A673 (cell line): ENCODE data around the gene ST8SIA1. TPM values are rescaled to one million over a fixed set of nuclear protein-coding genes. Genes with fewer than 3 reads are reported as not detected.

Experiments
- BruUV-seq: library from RNA; stranded (reverse); fragments of 400-500 nt; replicated peaks from 2 replicates; lab custom pipeline; 2021; lab: Mats Ljungman, UMichigan
- CTCF ChIA-PET: fragments of 300-600 bp; sonication (Branson Sonifier 250); formaldehyde crosslinking; loops from one replicate; lab custom pipeline; 2022; ENCODE audit warnings: antibody characterized with exemption; lab: Charles Lee
- POLR2A ChIA-PET: fragments of 300-600 bp; sonication (Branson Sonifier 250); formaldehyde crosslinking; loops from one replicate; lab custom pipeline; 2022; ENCODE audit warnings: antibody characterized with exemption; ENCODE audit not compliant: low non-redundant PET; lab: Charles Lee
- DNase-seq: peaks from one replicate; pipeline ENCODE4 v3.0.0-alpha.2; 2015; ENCODE audit warnings: low spot score
- H3K27ac ChIP-seq: fragments of 200-600 bp; sonication (generic); 2 replicates; pipeline ENCODE4 v1.5.1; 2016; ENCODE audit warnings: mixed run types, low read depth, mild to moderate bottlenecking, mixed read lengths, antibody characterized with exemption, low read length; ENCODE audit not compliant: poor library complexity, severe bottlenecking
- H3K27me3 ChIP-seq: fragments of 200-600 bp; sonication (generic); replicated peaks from 2 replicates; pipeline ENCODE4 v1.6.1; 2017; ENCODE audit warnings: mixed run types, low read depth, mild to moderate bottlenecking, mixed read lengths, antibody characterized with exemption, low read length; ENCODE audit not compliant: insufficient read depth, poor library complexity
- H3K36me3 ChIP-seq: fragments of 200-600 bp; sonication (generic); 2 replicates; pipeline ENCODE4 v1.6.1; 2016; ENCODE audit warnings: mixed run types, mild to moderate bottlenecking, mixed read lengths, antibody characterized with exemption, low read length; ENCODE audit not compliant: insufficient read depth, poor library complexity, severe bottlenecking
- H3K4me1 ChIP-seq: fragments of 200-600 bp; sonication (generic); 2 replicates; pipeline ENCODE4 v1.6.1; 2017; ENCODE audit warnings: mixed run types, mild to moderate bottlenecking, mixed read lengths, antibody characterized with exemption, low read length; ENCODE audit not compliant: insufficient read depth, poor library complexity, severe bottlenecking
- H3K4me3 ChIP-seq: fragments of 200-600 bp; sonication (generic); 2 replicates; pipeline ENCODE4 v1.5.1; 2016; ENCODE audit warnings: low read depth, mixed run types, mild to moderate bottlenecking, mixed read lengths, low read length; ENCODE audit not compliant: poor library complexity, severe bottlenecking
- H3K9me3 ChIP-seq: fragments of 200-600 bp; sonication (generic); 2 replicates; pipeline ENCODE4 v1.6.1; 2016; ENCODE audit warnings: mixed run types, low read depth, mild to moderate bottlenecking, mixed read lengths, antibody characterized with exemption, low read length; ENCODE audit not compliant: poor library complexity, severe bottlenecking
- CTCF ChIP-seq: fragments of 300-800, 200-600 bp; sonication (generic); conservative IDR thresholded peaks from 2 replicates; pipeline ENCODE4 v1.5.1; 2017; ENCODE audit warnings: low read depth, mild to moderate bottlenecking, antibody characterized with exemption, low read length, moderate library complexity, mixed read lengths
- EZH2 ChIP-seq: fragments of 200-600 bp; sonication (generic); IDR thresholded peaks from 2 replicates; pipeline ENCODE4 v1.6.1; 2017; ENCODE audit warnings: borderline replicate concordance, low read depth, mild to moderate bottlenecking, mixed read lengths, antibody characterized with exemption, low read length; ENCODE audit not compliant: poor library complexity, severe bottlenecking
- intact Hi-C: fragments of 100-400 bp; cut with micrococcal nuclease; formaldehyde crosslinking; loops from one replicate; pipeline ENCODE4 v1.10.0; 2022; ENCODE audit not compliant: unreplicated experiment
- total RNA-seq: library from RNA; stranded (reverse); gene quantifications from 2 replicates; pipeline ENCODE4 v1.2.3, GENCODE V29; 2021

ST8SIA1 gene
- total RNA-seq, 1 experiment from 2014 or later, result 0.28 TPM

DNA sequence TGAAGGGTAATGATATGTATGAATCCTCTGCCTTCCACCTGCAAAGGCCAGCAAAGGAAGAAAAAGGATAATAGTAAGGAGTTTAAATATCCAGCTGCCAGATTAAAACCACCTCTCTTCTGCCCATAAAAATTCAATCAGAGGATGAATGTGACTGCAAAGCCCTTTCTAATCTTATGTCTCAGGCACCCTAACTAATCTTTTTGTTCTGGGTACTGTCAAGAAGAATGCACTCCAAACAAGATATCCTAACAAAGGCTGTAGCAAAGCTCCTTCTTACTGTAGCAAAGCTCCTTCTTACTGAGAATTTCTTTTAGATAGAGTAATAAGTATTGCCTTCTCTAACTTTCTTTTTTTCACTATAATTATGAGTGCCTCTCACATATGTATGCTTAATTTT lies 91.8 kb downstream of the ST8SIA1 start:
- no peaks in the 10 kb centered on the region for H3K4me1 ChIP-seq
- CTCF ChIA-PET, result no interaction called here
- intact Hi-C loops, result no loop called here
- no peak for TF ChIP-seq CTCF
- TF ChIP-seq EZH2, result no peak
- no peaks in the 10 kb centered on the region for H3K9me3 ChIP-seq
- H3K36me3 ChIP-seq, result no peaks in the 10 kb centered on the region
- no peaks in the 10 kb centered on the region for H3K27me3 ChIP-seq
- H3K27ac ChIP-seq, result no peak overlapping the region
- no TSS peak for BruUV-seq
- no peak for DNase-seq
- no peak overlapping the region for H3K4me3 ChIP-seq
- POLR2A ChIA-PET, result no interaction called here

- intact Hi-C loops, result no loop called here
- TF ChIP-seq EZH2, result no peak
- H3K27me3 ChIP-seq, result no peaks in the 10 kb centered on the region
- no peak overlapping the region for H3K4me3 ChIP-seq
- no peaks in the 10 kb centered on the region for H3K36me3 ChIP-seq
- no peaks in the 10 kb centered on the region for H3K4me1 ChIP-seq
- H3K27ac ChIP-seq, result no peak overlapping the region
- POLR2A ChIA-PET, result no interaction called here
- no peaks in the 10 kb centered on the region for H3K9me3 ChIP-seq
- DNase-seq, result no peak
- CTCF ChIA-PET, result no interaction called here
- BruUV-seq, result no TSS peak
Observed at GRCh38 chr12:22238211-22238610, 96.3 kb downstream of the ST8SIA1 start.

DNA sequence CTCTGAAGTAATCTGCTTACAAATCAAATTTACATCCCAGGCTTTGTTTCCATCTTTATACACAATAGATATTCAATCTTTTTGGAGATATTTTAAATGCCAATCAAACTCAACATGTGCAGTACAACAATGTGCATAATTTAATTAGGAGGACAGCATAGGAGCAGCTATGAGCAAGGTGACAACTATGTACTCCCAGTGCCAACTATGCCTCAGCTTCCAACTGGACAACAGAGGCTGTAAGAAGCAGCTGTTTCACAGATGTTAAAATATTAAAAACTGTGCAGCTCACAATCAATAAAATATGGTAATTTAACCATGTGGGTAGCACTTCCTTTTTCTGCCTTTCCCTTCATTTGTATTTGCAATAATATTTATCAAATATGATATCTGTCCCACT lies 99.9 kb downstream of the ST8SIA1 start:
- DNase-seq, result no peak

More for the DNA sequence above, 99.9 kb downstream of the ST8SIA1 start:
- BruUV-seq, result no TSS peak
- Histone ChIP-seq H3K27ac (no peak overlapping the region), H3K36me3 (no peaks in the 10 kb centered on the region), H3K4me3 (no peak overlapping the region), H3K27me3 (no peaks in the 10 kb centered on the region), H3K4me1 (no peaks in the 10 kb centered on the region), H3K9me3 (no peaks in the 10 kb centered on the region)
- CTCF ChIA-PET, result no interaction called here
- intact Hi-C loops, result no loop called here
- POLR2A ChIA-PET, result no interaction called here
- no peak for TF ChIP-seq CTCF
- TF ChIP-seq EZH2, result no peak
